Measurements from ENCODE around the gene ARL10.

GRCh38 chr5:176317534-176318374 lies 47.5 kb upstream of the ARL10 start:
- TF ChIP-seq POLR2AphosphoS5 (IDR thresholded peaks at IDR 0.05) (no peak), EP300 (IDR thresholded peaks at IDR 0.05) (no peak), CTCF (IDR thresholded peaks at IDR 0.05) (no peak), POLR2A (IDR thresholded peaks at IDR 0.05) (no peak)
